Right lobe of liver (tissue), 4 donors: ENCODE measurements around the gene CLDN4.

Source experiments
- CTCF ChIP-seq, 4 donors: fragments of 200-600 bp in 3 of 4; fragments of 450-650 bp in 1 of 4; IDR thresholded peaks; one replicate each; pipeline versions ENCODE4 v1.5.1 to v1.8.0; 2016 to 2022; ENCODE audit warnings: antibody characterized with exemption in 4 of 4, mild to moderate bottlenecking in 2 of 4
- POLR2A ChIP-seq: fragments of 450-650 bp; IDR thresholded peaks from one replicate; pipeline ENCODE4 v1.6.1; 2017; ENCODE audit warnings: antibody characterized with exemption, mild to moderate bottlenecking
- donor health status: DM: no; HTN: no; CAD: no.
- donor health status: DM: no; HTN: no; CAD: no.
- donor health status: DM: no; HTN: yes; CAD: no.

GRCh38 chr7:73831584-73831833 lies 713 bp downstream of the CLDN4 start:
- TF ChIP-seq POLR2A, result no peak
- TF ChIP-seq CTCF (IDR thresholded peaks at IDR 0.05), result no peak
